HAP-1 (cell line): ENCODE measurements around the gene HSP90AA1.
"Not testable (repeated sequence)": the region's sequence is repeated elsewhere in the genome, so short reads cannot be mapped to it uniquely, and the experiment has no call there.

Source experiments
- DNase-seq, 2 experiments: peaks; one replicate each; pipeline ENCODE4 v3.0.0-alpha.2; 2016 to 2020; ENCODE audit warnings: low spot score in 2 of 2
- H3K27me3 ChIP-seq: fragments of 250-450 bp; sonication (Bioruptor Pico); 2 replicates; pipeline ENCODE4 v1.5.1; 2020; ENCODE audit warnings: low read depth, mild to moderate bottlenecking, moderate library complexity
- H3K36me3 ChIP-seq: fragments of 250-450 bp; sonication (Bioruptor Pico); replicated peaks from 2 replicates; pipeline ENCODE4 v1.5.1; 2020; ENCODE audit warnings: mild to moderate bottlenecking
- H3K4me1 ChIP-seq: fragments of 250-450 bp; sonication (Bioruptor Pico); 2 replicates; pipeline ENCODE4 v1.5.1; 2020; ENCODE audit warnings: mild to moderate bottlenecking
- H3K4me3 ChIP-seq: fragments of 250-450 bp; sonication (Bioruptor Pico); 2 replicates; pipeline ENCODE4 v1.5.1; 2020; ENCODE audit warnings: mild to moderate bottlenecking, moderate library complexity
- H3K9me3 ChIP-seq: fragments of 250-450 bp; sonication (Bioruptor Pico); 2 replicates; pipeline ENCODE4 v1.5.1; 2020; ENCODE audit warnings: mild to moderate bottlenecking, moderate library complexity
- in situ Hi-C: fragments of 300-500 bp; cut with MboI; formaldehyde crosslinking; loops from 3 replicates; pipeline ENCODE4 v1.14.3; 2020; ENCODE audit warnings: low sequenced_read_pairs, inconsistent platforms, mixed read lengths

Gene HSP90AA1

GRCh38 chr14:102087762-102088011, 843 bp upstream of the HSP90AA1 start:
- no peak for DNase-seq
- H3K4me3 ChIP-seq = peak overlapping the region; percentile 91
- H3K36me3 ChIP-seq = peaks cover 39% of the 10 kb centered on the region
- in situ Hi-C loops = no loop called here
- H3K27me3 ChIP-seq = no peaks in the 10 kb centered on the region
- peaks cover 32% of the 10 kb centered on the region for H3K4me1 ChIP-seq
- H3K9me3 ChIP-seq = no peaks in the 10 kb centered on the region

DNA sequence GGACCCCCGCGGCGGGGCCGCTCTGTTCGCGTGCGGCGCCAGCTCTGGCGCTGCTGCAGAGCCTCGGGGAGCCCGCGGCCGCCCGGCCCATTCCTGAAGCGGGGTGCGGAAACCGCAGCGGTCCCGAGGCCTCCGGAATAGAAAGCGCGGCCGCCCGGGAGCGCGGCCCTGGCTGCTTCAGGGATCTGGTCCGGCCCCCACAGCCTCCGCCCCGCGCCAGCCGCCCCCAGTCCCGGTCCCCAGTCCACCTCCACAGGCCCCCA, 204 bp downstream of the HSP90AA1 start:
- H3K36me3 ChIP-seq = peaks cover 49% of the 10 kb centered on the region
- H3K4me1 ChIP-seq = peaks cover 35% of the 10 kb centered on the region
- peak overlapping the region; percentile 91 for H3K4me3 ChIP-seq
- in situ Hi-C loops = no loop called here
- DNase-seq = no peak
- no peaks in the 10 kb centered on the region for H3K27me3 ChIP-seq
- no peaks in the 10 kb centered on the region for H3K9me3 ChIP-seq

GRCh38 chr14:102085948-102086708, 716 bp downstream of the HSP90AA1 start:
- in situ Hi-C loops = no loop called here
- Histone ChIP-seq H3K4me3 (peak overlapping the region; percentile 91), H3K36me3 (peaks cover 54% of the 10 kb centered on the region), H3K27me3 (no peaks in the 10 kb centered on the region), H3K9me3 (no peaks in the 10 kb centered on the region), H3K4me1 (peaks cover 35% of the 10 kb centered on the region)
- DNase-seq = peak in 1 of 2 experiments; percentile 43

GRCh38 chr14:102085488-102085887, 1.4 kb downstream of the HSP90AA1 start:
- no peaks in the 10 kb centered on the region for H3K9me3 ChIP-seq
- H3K4me1 ChIP-seq = peaks cover 35% of the 10 kb centered on the region
- no peaks in the 10 kb centered on the region for H3K27me3 ChIP-seq
- H3K4me3 ChIP-seq = peak overlapping the region; percentile 91
- in situ Hi-C loops = no loop called here
- peak in 1 of 2 experiments; percentile 25 for DNase-seq
- H3K36me3 ChIP-seq = peaks cover 61% of the 10 kb centered on the region

- Histone ChIP-seq H3K4me1 (peaks cover 35% of the 10 kb centered on the region), H3K36me3 (peaks cover 66% of the 10 kb centered on the region), H3K9me3 (no peaks in the 10 kb centered on the region), H3K4me3 (peak overlapping the region; percentile 91), H3K27me3 (no peaks in the 10 kb centered on the region)
- DNase-seq = no peak
- in situ Hi-C loops = no loop called here
Observed at GRCh38 chr14:102084931-102085330, 1.9 kb downstream of the HSP90AA1 start.

GRCh38 chr14:102084522-102084921, 2.3 kb downstream of the HSP90AA1 start:
- H3K9me3 ChIP-seq, H3K27me3 ChIP-seq, in situ Hi-C loops, DNase-seq: not testable (repeated sequence)
- Histone ChIP-seq H3K4me3 (peak overlapping the region; percentile 91), H3K36me3 (peaks cover 70% of the 10 kb centered on the region), H3K4me1 (peaks cover 35% of the 10 kb centered on the region)

DNA sequence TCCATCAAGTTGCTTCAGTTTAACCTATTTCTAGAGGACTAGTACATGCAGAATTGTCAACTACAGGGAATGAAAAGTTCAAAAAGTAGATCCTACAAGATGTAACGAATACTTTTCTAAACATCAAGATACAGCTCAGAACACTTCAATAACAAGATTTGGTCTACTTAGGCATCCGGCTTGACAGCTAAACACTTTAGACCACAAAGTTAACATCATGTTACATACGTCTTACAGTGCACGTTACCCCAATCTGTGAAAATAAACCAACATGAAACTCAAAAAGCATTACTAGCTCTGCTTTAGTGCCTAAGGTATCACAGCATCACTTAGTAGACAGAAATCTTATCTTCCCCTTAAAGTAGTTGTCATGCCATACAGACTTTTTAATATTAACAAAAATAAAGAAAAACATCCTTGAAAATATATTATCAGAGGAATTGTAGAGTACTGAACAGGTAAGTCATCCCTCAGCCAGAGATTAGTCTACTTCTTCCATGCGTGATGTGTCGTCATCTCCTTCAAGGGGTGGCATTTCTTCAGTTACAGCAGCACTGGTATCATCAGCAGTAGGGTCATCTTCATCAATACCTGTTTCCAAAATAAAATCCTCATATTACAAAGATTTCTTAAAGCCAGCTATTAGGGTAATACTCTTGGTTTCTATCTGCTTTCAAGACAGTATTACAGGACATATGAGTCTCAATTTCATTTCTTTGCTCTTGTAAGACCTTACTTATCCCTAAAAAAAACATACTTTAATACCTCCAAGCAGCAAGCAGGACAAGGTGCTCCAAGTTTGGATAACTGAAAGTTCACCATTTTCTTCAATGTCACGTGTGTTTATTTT, 5.4 kb downstream of the HSP90AA1 start:
- Histone ChIP-seq H3K36me3 (peaks cover 81% of the 10 kb centered on the region), H3K9me3 (no peaks in the 10 kb centered on the region), H3K4me3 (no peak overlapping the region), H3K27me3 (no peaks in the 10 kb centered on the region), H3K4me1 (peaks cover 29% of the 10 kb centered on the region)
- in situ Hi-C loops = no loop called here
- no peak for DNase-seq

DNA sequence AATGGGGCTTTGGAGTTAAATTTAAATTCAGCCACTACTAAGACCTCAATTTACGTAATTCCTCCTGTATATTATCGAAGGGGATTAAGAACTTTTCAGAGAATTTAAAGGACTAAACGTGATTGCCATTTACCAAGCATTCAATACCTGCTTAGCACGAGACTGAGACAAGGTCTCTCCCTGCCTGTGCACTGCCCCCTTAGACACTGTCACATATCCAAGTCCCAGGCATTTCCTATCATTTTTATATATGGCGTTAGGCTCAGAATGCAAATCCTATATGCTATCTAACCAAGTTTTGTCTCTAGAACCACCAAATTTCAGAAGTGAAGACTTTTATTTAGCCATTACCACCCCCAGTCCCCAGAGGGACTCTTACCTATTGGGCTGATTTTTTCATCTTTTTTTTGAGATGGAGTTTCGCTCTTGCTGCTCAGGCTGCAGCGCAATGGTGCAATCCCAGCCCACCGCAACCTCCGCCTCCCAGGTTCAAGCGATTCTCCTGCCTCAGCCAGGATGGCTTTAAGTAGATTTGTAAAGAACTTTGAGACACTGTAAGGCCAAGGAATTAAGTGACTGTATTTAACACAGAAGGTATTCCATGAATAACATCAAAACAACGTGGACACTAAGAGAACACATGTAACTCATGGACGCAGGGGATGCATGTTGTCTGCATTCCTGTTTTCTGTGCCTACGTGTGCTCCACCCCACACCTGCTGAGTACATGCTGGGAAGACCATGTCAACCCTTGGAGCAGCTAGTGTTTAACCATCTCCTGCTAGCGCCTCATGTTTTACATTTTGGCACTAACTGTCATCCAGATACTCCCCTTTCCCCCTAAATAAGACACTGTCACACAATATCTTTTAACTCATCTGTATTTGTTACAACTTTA, 6.4 kb downstream of the HSP90AA1 start:
- Histone ChIP-seq H3K4me1 (peaks cover 28% of the 10 kb centered on the region), H3K27me3 (no peaks in the 10 kb centered on the region), H3K9me3 (no peaks in the 10 kb centered on the region), H3K4me3 (no peak overlapping the region), H3K36me3 (peaks cover 72% of the 10 kb centered on the region)
- in situ Hi-C loops = no loop called here
- DNase-seq = no peak

DNA sequence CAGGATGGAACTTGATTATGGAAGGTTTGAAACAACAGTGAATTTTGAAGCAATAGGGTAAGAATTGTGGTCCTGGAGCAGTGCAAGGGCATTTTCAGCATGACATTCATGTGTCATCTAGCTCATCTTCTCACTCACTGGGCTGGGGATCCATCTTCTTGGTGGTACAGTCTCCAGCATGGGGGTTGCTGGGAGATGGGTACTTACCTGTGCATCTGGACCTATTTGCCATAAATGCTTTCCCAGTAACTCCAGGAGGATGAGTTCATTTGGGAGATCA, 7.2 kb downstream of the HSP90AA1 start:
- Histone ChIP-seq H3K9me3 (no peaks in the 10 kb centered on the region), H3K27me3 (no peaks in the 10 kb centered on the region), H3K4me3 (no peak overlapping the region), H3K4me1 (peaks cover 20% of the 10 kb centered on the region), H3K36me3 (peaks cover 64% of the 10 kb centered on the region)
- in situ Hi-C loops = loop anchor here (10.0 kb wide), 1 partner anchor 235 kb away; the partner anchor contains the start of gene ZNF839
- no peak for DNase-seq

- in situ Hi-C loops = loop anchor here (10.0 kb wide), 1 partner anchor 236 kb away; the partner anchor contains the start of gene ZNF839
- Histone ChIP-seq H3K4me1 (peaks cover 14% of the 10 kb centered on the region), H3K27me3 (no peaks in the 10 kb centered on the region), H3K4me3 (no peak overlapping the region), H3K36me3 (peaks cover 63% of the 10 kb centered on the region), H3K9me3 (no peaks in the 10 kb centered on the region)
- DNase-seq = no peak
Observed at GRCh38 chr14:102078831-102079699, 7.8 kb downstream of the HSP90AA1 start.

DNA sequence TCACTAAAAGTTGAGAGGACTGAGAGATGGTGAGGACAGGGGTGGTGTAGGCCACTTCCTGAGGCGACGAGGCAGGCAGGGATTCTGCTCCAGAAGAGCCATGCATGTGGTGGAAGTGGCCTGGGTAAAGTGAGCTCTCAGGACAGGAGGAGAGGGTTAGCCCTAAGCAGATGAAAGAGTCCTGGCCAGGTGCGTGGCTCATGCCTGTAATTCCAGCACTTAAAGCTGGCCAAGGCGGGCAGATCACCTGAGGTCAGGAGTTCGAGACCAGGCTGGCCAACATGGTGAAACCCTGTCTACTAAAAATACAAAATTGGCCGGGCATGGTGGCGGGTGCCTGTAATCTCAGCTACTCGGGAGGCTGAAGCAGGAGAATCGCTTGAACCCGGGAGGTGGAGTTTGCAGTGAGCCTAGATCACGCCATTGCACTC, 8.5 kb downstream of the HSP90AA1 start:
- not testable (repeated sequence) for H3K4me3 ChIP-seq, H3K27me3 ChIP-seq, DNase-seq, H3K9me3 ChIP-seq, H3K4me1 ChIP-seq
- H3K36me3 ChIP-seq = peaks cover 56% of the 10 kb centered on the region
- in situ Hi-C loops = loop anchor here (10.0 kb wide), 1 partner anchor 236 kb away; the partner anchor contains the start of gene ZNF839

GRCh38 chr14:102077382-102077709, 9.5 kb downstream of the HSP90AA1 start:
- peaks cover 46% of the 10 kb centered on the region for H3K36me3 ChIP-seq
- no peak overlapping the region for H3K4me3 ChIP-seq
- H3K27me3 ChIP-seq = no peaks in the 10 kb centered on the region
- H3K4me1 ChIP-seq = 0 out of 2 replicates have a peak, but pooled peaks cover 1% of the 10 kb centered on the region
- DNase-seq = no peak
- no peaks in the 10 kb centered on the region for H3K9me3 ChIP-seq
- in situ Hi-C loops = loop anchor here (10.0 kb wide), 1 partner anchor 237 kb away; the partner anchor contains the start of gene ZNF839

DNA sequence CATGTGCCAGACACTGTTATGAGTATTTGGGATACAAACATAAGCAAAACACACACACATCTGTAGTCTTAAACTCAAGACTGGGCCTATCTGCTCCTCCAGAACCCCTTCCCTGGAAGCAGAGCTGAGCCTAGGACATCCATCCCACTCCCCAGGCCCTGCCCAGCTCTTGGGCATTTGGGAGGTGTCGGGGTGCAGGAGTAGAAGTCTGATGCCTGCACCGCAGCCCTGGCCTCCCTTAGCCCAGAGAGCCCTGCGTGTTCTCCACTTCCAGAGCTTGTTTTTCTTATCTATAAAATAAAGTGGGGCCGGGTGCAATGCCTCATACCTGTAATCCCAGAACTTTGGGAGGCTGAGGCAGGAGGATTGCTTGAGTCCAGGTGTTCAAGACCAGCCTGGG, 11.7 kb downstream of the HSP90AA1 start:
- DNase-seq = no peak
- Histone ChIP-seq H3K9me3 (no peaks in the 10 kb centered on the region), H3K36me3 (peaks cover 24% of the 10 kb centered on the region), H3K27me3 (no peaks in the 10 kb centered on the region), H3K4me1 (no peaks in the 10 kb centered on the region), H3K4me3 (no peak overlapping the region)
- in situ Hi-C loops = loop anchor here (10.0 kb wide), 1 partner anchor 240 kb away; the partner anchor contains the start of gene ZNF839
